PC-3 (cell line): ENCODE measurements around the gene RPS15. TPM values are rescaled to one million over a fixed set of nuclear protein-coding genes. Genes with fewer than 3 reads are reported as not detected.

ENCODE experiments used
- ATAC-seq: fragments of 200-7000 bp; cut with Tn5 transposase; 2 replicates; pipeline ENCODE4 v1.9.1; 2020; ENCODE audit warnings: mild to moderate bottlenecking, moderate library complexity
- BruUV-seq: library from RNA; stranded (reverse); fragments of 400-500 nt; replicated peaks from 2 replicates; lab custom pipeline; 2021; lab: Mats Ljungman, UMichigan
- CTCF ChIA-PET: fragments of 300-600 bp; sonication (Branson Sonifier 250); formaldehyde crosslinking; loops from one replicate; lab custom pipeline; 2022; ENCODE audit warnings: antibody characterized with exemption; lab: Charles Lee
- POLR2A ChIA-PET: fragments of 300-600 bp; sonication (Branson Sonifier 250); formaldehyde crosslinking; loops from one replicate; lab custom pipeline; 2022; ENCODE audit warnings: antibody characterized with exemption; ENCODE audit not compliant: unreplicated experiment; lab: Charles Lee
- DNase-seq: peaks from one replicate; pipeline ENCODE4 v3.0.0-alpha.2; 2015
- H2AFZ ChIP-seq: fragments of 300-600 bp; sonication (generic); 2 replicates; pipeline ENCODE4 v1.6.0; 2016; ENCODE audit warnings: antibody characterized with exemption, low read length
- H3F3A ChIP-seq: fragments of 300-600 bp; sonication (generic); one replicate; pipeline ENCODE4 v1.6.0; 2017; ENCODE audit warnings: antibody characterized with exemption, low read length, control low read depth, mild to moderate bottlenecking; ENCODE audit not compliant: unreplicated experiment
- H3K27ac ChIP-seq: fragments of 300-600 bp; sonication (generic); 2 replicates; pipeline ENCODE4 v1.5.1; 2016; ENCODE audit warnings: mild to moderate bottlenecking, low read length
- H3K27me3 ChIP-seq: fragments of 300-600 bp; sonication (generic); 2 replicates; pipeline ENCODE4 v1.6.1; 2016; ENCODE audit warnings: low read length, mixed read lengths
- H3K36me3 ChIP-seq: fragments of 300-600 bp; sonication (generic); 2 replicates; pipeline ENCODE4 v1.6.1; 2016; ENCODE audit warnings: low read depth, mixed run types, low read length, mixed read lengths
- H3K4me1 ChIP-seq: fragments of 300-600 bp; sonication (generic); 2 replicates; pipeline ENCODE4 v1.5.1; 2016; ENCODE audit warnings: low read length; ENCODE audit not compliant: insufficient read depth
- H3K4me2 ChIP-seq: fragments of 300-600 bp; sonication (generic); 2 replicates; pipeline ENCODE4 v1.6.0; 2016; ENCODE audit warnings: low read length
- H3K4me3 ChIP-seq: fragments of 300-600 bp; sonication (generic); 2 replicates; pipeline ENCODE4 v1.5.1; 2016; ENCODE audit warnings: mild to moderate bottlenecking, low read length, mixed read lengths
- H3K79me2 ChIP-seq: fragments of 300-600 bp; sonication (generic); 2 replicates; pipeline ENCODE4 v1.6.1; 2017; ENCODE audit warnings: low read length, mixed read lengths
- H3K9ac ChIP-seq: fragments of 300-600 bp; sonication (generic); 2 replicates; pipeline ENCODE4 v1.6.0; 2016; ENCODE audit warnings: mild to moderate bottlenecking, low read length
- H3K9me2 ChIP-seq: fragments of 300-600 bp; sonication (generic); replicated peaks from 2 replicates; pipeline ENCODE4 v1.6.1; 2016; ENCODE audit warnings: mixed run types, low read length, mixed read lengths
- H3K9me3 ChIP-seq: fragments of 300-600 bp; sonication (generic); 2 replicates; pipeline ENCODE4 v1.6.1; 2016; ENCODE audit warnings: low read length, mixed read lengths
- H4K20me1 ChIP-seq: fragments of 300-600 bp; sonication (generic); 2 replicates; pipeline ENCODE4 v1.6.1; 2016; ENCODE audit warnings: low read length, mixed read lengths
- EZH2 ChIP-seq: fragments of 300-600 bp; sonication (generic); IDR thresholded peaks from one replicate; pipeline ENCODE4 v1.6.1; 2017; ENCODE audit warnings: antibody characterized with exemption, mild to moderate bottlenecking, low read length; ENCODE audit not compliant: unreplicated experiment
- EZH2phosphoT487 ChIP-seq: fragments of 300-600 bp; sonication (generic); IDR thresholded peaks from 2 replicates; pipeline ENCODE4 v1.6.1; 2018; ENCODE audit warnings: mild to moderate bottlenecking, antibody characterized with exemption, low read length, borderline replicate concordance
- intact Hi-C: fragments of 100-400 bp; cut with micrococcal nuclease; formaldehyde crosslinking; loops from 2 replicates; pipeline ENCODE4 v1.9.0; 2023
- total RNA-seq: library from RNA; depleted of rRNA; stranded (reverse); fragments of >200 nt; gene quantifications from 2 replicates; pipeline ENCODE4 v1.2.3, GENCODE V29; 2014
- TF ChIP-seq, protein P1 (sequence below): fragments of 300-600 bp; sonication (generic); conservative IDR thresholded peaks from 2 replicates; pipeline ENCODE4 v1.5.1; 2017; ENCODE audit warnings: antibody characterized with exemption, low read depth, mild to moderate bottlenecking, low read length

The RPS15 gene
- total RNA-seq, 1 experiment from 2014 or later: 1,797 TPM

GRCh38 chr19:1407528-1408299, 30.5 kb upstream of the RPS15 start, which contains the start of gene DAZAP1:
Gene DAZAP1, plus strand, starts transcription at chr19:1407586. Its CDS starts 188 bp downstream, at chr19:1407774.
- Histone ChIP-seq H4K20me1 (peaks cover 34% of the 10 kb centered on the region), H3K4me1 (peaks cover 28% of the 10 kb centered on the region), H2AFZ (peak within 1 kb of the TSS; percentile 75), H3K36me3 (no peaks in the 10 kb centered on the region), H3K79me2 (peaks cover 50% of the 10 kb centered on the region), H3K4me2 (peak within 1 kb of the TSS; percentile 90), H3K4me3 (peak within 1 kb of the TSS; percentile 80), H3K9me2 (no peaks in the 10 kb centered on the region), H3F3A (no peaks in the 10 kb centered on the region), H3K9me3 (no peaks in the 10 kb centered on the region), H3K27me3 (no peaks in the 10 kb centered on the region), H3K9ac (peak within 1 kb of the TSS; percentile 100), H3K27ac (peak within 1 kb of the TSS; percentile 77)
- POLR2A ChIA-PET: no interaction called here
- TF ChIP-seq, protein P1, sequence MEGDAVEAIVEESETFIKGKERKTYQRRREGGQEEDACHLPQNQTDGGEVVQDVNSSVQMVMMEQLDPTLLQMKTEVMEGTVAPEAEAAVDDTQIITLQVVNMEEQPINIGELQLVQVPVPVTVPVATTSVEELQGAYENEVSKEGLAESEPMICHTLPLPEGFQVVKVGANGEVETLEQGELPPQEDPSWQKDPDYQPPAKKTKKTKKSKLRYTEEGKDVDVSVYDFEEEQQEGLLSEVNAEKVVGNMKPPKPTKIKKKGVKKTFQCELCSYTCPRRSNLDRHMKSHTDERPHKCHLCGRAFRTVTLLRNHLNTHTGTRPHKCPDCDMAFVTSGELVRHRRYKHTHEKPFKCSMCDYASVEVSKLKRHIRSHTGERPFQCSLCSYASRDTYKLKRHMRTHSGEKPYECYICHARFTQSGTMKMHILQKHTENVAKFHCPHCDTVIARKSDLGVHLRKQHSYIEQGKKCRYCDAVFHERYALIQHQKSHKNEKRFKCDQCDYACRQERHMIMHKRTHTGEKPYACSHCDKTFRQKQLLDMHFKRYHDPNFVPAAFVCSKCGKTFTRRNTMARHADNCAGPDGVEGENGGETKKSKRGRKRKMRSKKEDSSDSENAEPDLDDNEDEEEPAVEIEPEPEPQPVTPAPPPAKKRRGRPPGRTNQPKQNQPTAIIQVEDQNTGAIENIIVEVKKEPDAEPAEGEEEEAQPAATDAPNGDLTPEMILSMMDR: no peak
- TF ChIP-seq EZH2 (no peak), EZH2phosphoT487 (no peak)
- DNase-seq (no peak), ATAC-seq (peak; percentile 9)
- intact Hi-C loops: no loop called here
- no TSS peak for BruUV-seq
- CTCF ChIA-PET: no interaction called here

- DNase-seq: peak; percentile 22
- Histone ChIP-seq H3K4me2 (peak overlapping the region; percentile 90), H3K4me3 (peak overlapping the region; percentile 80), H3F3A (no peaks in the 10 kb centered on the region), H2AFZ (no peak overlapping the region), H3K9me3 (no peaks in the 10 kb centered on the region), H3K4me1 (peaks cover 28% of the 10 kb centered on the region), H4K20me1 (peaks cover 34% of the 10 kb centered on the region), H3K36me3 (no peaks in the 10 kb centered on the region), H3K27ac (peak overlapping the region; percentile 77), H3K9me2 (no peaks in the 10 kb centered on the region), H3K9ac (peak overlapping the region; percentile 100), H3K27me3 (no peaks in the 10 kb centered on the region), H3K79me2 (peaks cover 58% of the 10 kb centered on the region)
- intact Hi-C loops: no loop called here
- TF ChIP-seq, protein P1: no peak
- no peak for TF ChIP-seq EZH2phosphoT487
- TF ChIP-seq EZH2: no peak
- ChIA-PET POLR2A (no interaction called here), CTCF (no interaction called here)
- peak; percentile 21 for ATAC-seq
- BruUV-seq: TSS peak; percentile 56
These were observed 29.6 kb upstream of the RPS15 start for GRCh38 chr19:1408300-1409203.
